Activated CD4-positive, alpha-beta memory T cell treated with anti-CD3 and anti-CD28 coated beads for 36 hours (primary cell): Measurements from ENCODE around the gene CYP2A7. TPM values are rescaled to one million over a fixed set of nuclear protein-coding genes. Genes with fewer than 3 reads are reported as not detected.
A peak's percentile ranks its signal among the peaks of the same experiment; 100 is the strongest.
"Not testable (repeated sequence)": the region's sequence is repeated elsewhere in the genome, so short reads cannot be mapped to it uniquely, and the experiment has no call there.

Experiments
- CTCF ChIA-PET: fragments of 350-600 bp; sonication (Branson Sonifier 250); formaldehyde crosslinking; loops from one replicate; lab custom pipeline; 2021; ENCODE audit warnings: antibody characterized with exemption, inconsistent platforms; lab: Charles Lee
- POLR2A ChIA-PET: fragments of 350-600 bp; sonication (Branson Sonifier 250); formaldehyde crosslinking; loops from one replicate; lab custom pipeline; 2021; ENCODE audit warnings: antibody characterized with exemption; lab: Charles Lee
- DNase-seq: peaks from one replicate; pipeline ENCODE4 v3.0.0-alpha.2; 2020
- H3K27ac Mint-ChIP-seq: one replicate; pipeline ENCODE4 v1.8.0; 2021; ENCODE audit warnings: mixed read lengths
- H3K27me3 Mint-ChIP-seq: one replicate; pipeline ENCODE4 v1.8.0; 2021; ENCODE audit warnings: mixed read lengths
- H3K36me3 Mint-ChIP-seq: one replicate; pipeline ENCODE4 v1.8.0; 2021; ENCODE audit warnings: mixed read lengths
- H3K4me1 Mint-ChIP-seq: one replicate; pipeline ENCODE4 v1.8.0; 2021; ENCODE audit warnings: low read depth, mixed read lengths
- H3K4me3 Mint-ChIP-seq: one replicate; pipeline ENCODE4 v1.8.0; 2021; ENCODE audit warnings: mild to moderate bottlenecking, mixed read lengths
- H3K9me3 Mint-ChIP-seq: one replicate; pipeline ENCODE4 v1.8.0; 2021; ENCODE audit warnings: mixed read lengths
- intact Hi-C: fragments of 100-400 bp; cut with micrococcal nuclease; formaldehyde crosslinking; loops from one replicate; pipeline ENCODE4 v1.15.1; 2023
- total RNA-seq, 2 experiments: library from RNA; stranded (reverse); gene quantifications; one replicate each; pipeline ENCODE4 v1.2.3, GENCODE V29; 2021

Gene CYP2A7
- total RNA-seq, 2 experiments from 2014 or later, result not detected

DNA sequence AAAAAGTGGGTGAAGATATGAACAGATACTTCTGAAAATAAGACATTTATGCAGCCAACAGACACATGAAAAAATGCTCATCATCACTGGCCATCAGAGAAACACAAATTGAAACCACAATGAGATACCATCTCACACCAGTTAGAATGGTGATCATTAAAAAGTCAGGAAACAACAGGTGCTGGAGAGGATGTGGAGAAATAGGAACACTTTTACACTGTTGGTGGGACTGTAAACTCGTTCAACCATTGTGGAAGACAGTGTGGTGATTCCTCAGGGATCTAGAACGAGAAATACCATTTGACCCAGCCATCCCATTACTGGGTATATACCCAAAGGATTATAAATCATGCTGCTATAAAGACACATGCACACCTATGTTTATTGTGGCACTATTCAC lies 36.3 kb upstream of the CYP2A7 start:
- CTCF ChIA-PET, POLR2A ChIA-PET, H3K27ac Mint-ChIP-seq, DNase-seq, H3K27me3 Mint-ChIP-seq, H3K36me3 Mint-ChIP-seq, intact Hi-C loops, H3K4me1 Mint-ChIP-seq, H3K4me3 Mint-ChIP-seq: not testable (repeated sequence)
- peaks cover 46% of the 10 kb centered on the region for H3K9me3 Mint-ChIP-seq

DNA sequence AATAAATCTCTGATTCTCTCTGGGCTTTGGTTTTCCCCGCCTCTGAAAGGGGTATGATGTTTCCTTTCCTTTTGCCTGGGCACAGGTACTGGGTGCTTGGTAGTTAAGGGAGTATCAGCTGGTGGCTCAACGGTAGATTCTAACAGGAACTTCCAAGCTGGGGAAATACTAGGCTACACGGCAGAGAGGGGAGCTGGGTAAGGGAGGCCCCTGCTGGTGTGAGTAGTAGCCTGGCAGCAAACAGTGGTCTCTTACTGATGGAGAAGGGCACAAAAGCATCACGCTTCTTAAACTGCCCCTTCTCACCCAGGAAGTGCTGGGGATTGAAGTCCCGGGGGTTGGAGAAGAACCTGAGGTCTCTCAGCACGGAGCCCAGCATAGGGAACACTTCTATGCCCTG lies 26.9 kb upstream of the CYP2A7 start:
- Mint-ChIP-seq H3K27me3 (peaks cover 4% of the 10 kb centered on the region), H3K4me3 (peak overlapping the region; percentile 65), H3K27ac (no peak overlapping the region), H3K36me3 (peaks cover 2% of the 10 kb centered on the region), H3K4me1 (peaks cover 9% of the 10 kb centered on the region), H3K9me3 (peaks cover 8% of the 10 kb centered on the region)
- POLR2A ChIA-PET, result no interaction called here
- CTCF ChIA-PET, result interaction anchor here (1.1 to 2.3 kb wide), 2 partner anchors 33 to 246 kb away, joined by 3 to 17 read pairs; no protein-coding TSS in a partner anchor
- intact Hi-C loops, result loop anchor here (1.0 to 2.0 kb wide), 2 partner anchors 34 to 246 kb away; no protein-coding TSS in a partner anchor
- peak; percentile 63 for DNase-seq

- Mint-ChIP-seq H3K4me1 (peaks cover 9% of the 10 kb centered on the region), H3K27me3 (peaks cover 4% of the 10 kb centered on the region), H3K27ac (no peak overlapping the region), H3K4me3 (peak overlapping the region; percentile 65), H3K9me3 (no peaks in the 10 kb centered on the region), H3K36me3 (no peaks in the 10 kb centered on the region)
- intact Hi-C loops, result loop anchor here (2.0 kb wide), 1 partner anchor 245 kb away; no protein-coding TSS in a partner anchor
- ChIA-PET POLR2A (no interaction called here), CTCF (interaction anchor here (1.1 to 2.3 kb wide), 2 partner anchors 32 to 245 kb away, joined by 3 to 17 read pairs; no protein-coding TSS in a partner anchor)
- peak; percentile 79 for DNase-seq
These were observed 26.1 kb upstream of the CYP2A7 start for GRCh38 chr19:40907968-40908735.

DNA sequence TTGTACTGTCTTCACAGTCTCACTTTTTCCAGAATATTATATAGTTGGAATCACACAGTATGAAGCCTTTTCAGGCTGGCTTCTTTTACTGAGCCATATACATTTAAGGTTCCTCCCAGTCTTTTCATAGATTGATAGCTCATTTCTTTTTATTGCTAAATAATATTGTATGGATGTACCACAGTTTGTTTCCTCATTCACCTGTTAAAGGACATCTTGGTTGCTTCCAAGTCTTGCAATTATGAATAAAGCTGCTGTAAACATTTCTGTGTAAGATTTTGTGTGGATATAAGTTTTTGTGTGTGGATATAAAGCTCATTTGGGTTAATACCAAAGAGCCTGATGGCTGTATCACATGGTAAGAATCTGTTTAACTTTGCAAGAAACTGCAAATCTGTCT lies 24.5 kb upstream of the CYP2A7 start:
- H3K27ac Mint-ChIP-seq, result no peak overlapping the region
- intact Hi-C loops, result no loop called here
- POLR2A ChIA-PET, result no interaction called here
- CTCF ChIA-PET, result no interaction called here
- H3K4me1 Mint-ChIP-seq, result peaks cover 9% of the 10 kb centered on the region
- no peak for DNase-seq
- peaks cover 4% of the 10 kb centered on the region for H3K27me3 Mint-ChIP-seq
- no peaks in the 10 kb centered on the region for H3K9me3 Mint-ChIP-seq
- no peaks in the 10 kb centered on the region for H3K36me3 Mint-ChIP-seq
- H3K4me3 Mint-ChIP-seq, result no peak overlapping the region

DNA sequence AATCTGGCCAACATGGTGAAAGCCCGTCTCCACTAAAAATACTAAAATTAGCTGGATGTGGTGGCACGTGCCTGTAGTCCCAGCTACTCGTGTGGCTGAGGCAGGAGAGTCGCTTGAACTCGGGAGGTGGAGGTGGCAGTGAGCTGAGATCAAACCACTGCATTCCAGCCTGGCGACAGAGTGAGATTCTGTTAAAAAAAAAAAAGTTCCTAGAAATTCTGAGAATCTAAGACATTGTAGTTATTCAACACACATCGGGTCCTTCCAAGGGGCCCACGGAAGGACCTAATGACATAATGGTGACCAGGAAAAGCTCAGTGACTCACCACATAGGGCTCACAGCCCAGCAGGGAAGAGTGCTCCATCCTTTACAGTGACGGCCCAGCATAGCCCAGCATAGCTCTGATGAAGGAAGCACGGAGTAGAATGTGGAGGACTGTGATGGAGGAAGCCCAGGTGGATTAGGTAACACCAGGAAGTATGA lies 22.7 kb upstream of the CYP2A7 start:
- CTCF ChIA-PET, result interaction anchor here (0.7 to 0.8 kb wide), 2 partner anchors 270 to 379 kb away, joined by 3 to 4 read pairs; no protein-coding TSS in a partner anchor
- intact Hi-C loops, H3K27me3 Mint-ChIP-seq, POLR2A ChIA-PET, H3K27ac Mint-ChIP-seq, H3K4me3 Mint-ChIP-seq, H3K9me3 Mint-ChIP-seq, DNase-seq, H3K36me3 Mint-ChIP-seq: not testable (repeated sequence)
- peaks cover 19% of the 10 kb centered on the region for H3K4me1 Mint-ChIP-seq

DNA sequence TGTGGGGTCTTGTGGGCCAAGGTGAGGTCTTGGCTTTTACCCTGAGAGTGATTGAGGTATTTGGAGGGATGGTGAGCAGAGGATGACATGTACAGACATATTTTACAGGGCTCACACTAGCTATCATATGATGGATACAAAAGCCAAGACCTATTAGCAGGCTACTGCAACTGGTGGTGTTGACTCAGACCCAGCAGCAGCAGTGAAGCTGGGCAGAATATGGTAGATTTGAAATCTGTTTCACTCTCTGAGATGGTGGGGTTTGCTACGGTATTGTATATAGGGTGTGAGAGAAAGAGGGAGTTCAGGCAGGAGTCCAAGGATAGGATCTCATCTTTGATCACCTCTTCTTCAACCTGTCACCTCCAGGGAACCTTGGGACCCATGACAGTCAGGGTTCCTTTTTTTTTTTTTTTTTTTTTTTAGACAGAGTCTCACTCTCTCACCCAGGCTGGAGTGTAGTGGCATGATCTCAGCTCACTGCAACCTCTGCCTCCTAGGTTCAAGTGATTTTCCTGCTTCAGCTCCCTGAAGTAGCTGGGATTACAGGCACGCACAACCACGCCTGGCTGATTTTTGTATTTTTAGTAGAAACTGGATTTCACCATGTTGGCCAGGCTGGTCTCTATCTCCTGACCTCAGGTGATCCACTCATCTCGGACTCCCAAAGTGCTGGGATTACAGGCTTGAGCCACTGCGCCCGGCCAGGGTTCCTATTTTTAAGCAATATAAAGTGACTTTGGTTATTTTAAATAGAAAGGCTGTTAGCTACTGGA lies 20.1 kb upstream of the CYP2A7 start:
- H3K36me3 Mint-ChIP-seq, POLR2A ChIA-PET, intact Hi-C loops, H3K4me3 Mint-ChIP-seq, H3K27ac Mint-ChIP-seq, DNase-seq, H3K9me3 Mint-ChIP-seq, H3K27me3 Mint-ChIP-seq: not testable (repeated sequence)
- CTCF ChIA-PET, result interaction anchor here (1.2 kb wide), 1 partner anchor 267 kb away, joined by 3 read pairs; no protein-coding TSS in a partner anchor
- peaks cover 16% of the 10 kb centered on the region for H3K4me1 Mint-ChIP-seq

DNA sequence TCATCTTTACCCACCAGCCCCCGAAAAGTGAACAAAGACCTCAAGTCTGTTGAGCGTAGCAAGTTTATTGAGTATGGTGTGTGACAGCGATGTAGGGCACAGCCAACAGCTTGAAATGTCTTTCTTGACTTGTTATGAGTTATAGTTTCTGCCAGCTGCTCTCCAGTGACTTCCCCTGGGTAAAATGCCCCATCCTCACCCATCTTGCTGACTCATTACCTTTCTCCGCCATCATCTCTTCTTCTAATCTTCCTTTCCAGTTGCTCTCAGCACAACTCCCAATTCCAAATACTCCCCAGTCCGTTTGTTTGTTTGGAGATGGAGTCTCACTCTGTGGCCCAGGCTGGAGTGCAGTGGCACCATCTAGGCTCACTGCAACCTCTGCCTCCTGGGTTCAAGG lies 18.5 kb upstream of the CYP2A7 start:
- POLR2A ChIA-PET, H3K9me3 Mint-ChIP-seq, H3K4me3 Mint-ChIP-seq, H3K36me3 Mint-ChIP-seq, intact Hi-C loops, DNase-seq, H3K27me3 Mint-ChIP-seq: not testable (repeated sequence)
- Mint-ChIP-seq H3K4me1 (peaks cover 16% of the 10 kb centered on the region), H3K27ac (peak overlapping the region; percentile 26)
- CTCF ChIA-PET, result interaction anchor here (1.7 kb wide), 1 partner anchor 74 kb away, joined by 4 read pairs; no protein-coding TSS in a partner anchor

- H3K27me3 Mint-ChIP-seq, H3K4me3 Mint-ChIP-seq, H3K9me3 Mint-ChIP-seq, intact Hi-C loops, H3K27ac Mint-ChIP-seq, H3K36me3 Mint-ChIP-seq, POLR2A ChIA-PET: not testable (repeated sequence)
- DNase-seq, result peak; percentile 53
- CTCF ChIA-PET, result interaction anchor here (1.7 kb wide), 1 partner anchor 75 kb away, joined by 4 read pairs; no protein-coding TSS in a partner anchor
- peaks cover 16% of the 10 kb centered on the region for H3K4me1 Mint-ChIP-seq
These were observed 17.9 kb upstream of the CYP2A7 start for GRCh38 chr19:40899964-40900363.

- CTCF ChIA-PET, H3K9me3 Mint-ChIP-seq, H3K36me3 Mint-ChIP-seq, DNase-seq, H3K27me3 Mint-ChIP-seq, H3K27ac Mint-ChIP-seq, H3K4me3 Mint-ChIP-seq, POLR2A ChIA-PET, intact Hi-C loops: not testable (repeated sequence)
- peaks cover 16% of the 10 kb centered on the region for H3K4me1 Mint-ChIP-seq
These were observed 15.1 kb upstream of the CYP2A7 start for GRCh38 chr19:40896843-40897789.

DNA sequence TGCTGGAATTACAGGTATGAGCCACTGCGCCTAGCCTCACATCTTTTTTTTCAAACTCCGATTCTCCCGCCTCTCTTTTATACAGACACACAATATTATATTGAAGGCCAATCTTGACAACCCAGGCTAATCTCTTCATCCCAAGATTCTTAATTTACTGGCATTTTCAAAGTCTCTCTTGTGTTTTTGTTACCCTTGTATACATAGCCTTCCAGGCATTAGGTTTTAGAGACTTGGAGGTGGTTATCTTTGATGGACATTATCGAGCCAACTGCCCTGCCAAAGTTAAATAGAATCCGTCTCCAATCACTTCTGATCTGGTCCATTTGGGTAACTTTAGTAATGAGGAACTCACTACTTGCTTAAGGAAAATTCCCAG lies 14.4 kb upstream of the CYP2A7 start:
- H3K27me3 Mint-ChIP-seq, result peaks cover 9% of the 10 kb centered on the region
- intact Hi-C loops, result no loop called here
- H3K36me3 Mint-ChIP-seq, result no peaks in the 10 kb centered on the region
- no peak overlapping the region for H3K4me3 Mint-ChIP-seq
- ChIA-PET CTCF (no interaction called here), POLR2A (no interaction called here)
- H3K4me1 Mint-ChIP-seq, result peaks cover 16% of the 10 kb centered on the region
- no peaks in the 10 kb centered on the region for H3K9me3 Mint-ChIP-seq
- H3K27ac Mint-ChIP-seq, result no peak overlapping the region
- no peak for DNase-seq

- Mint-ChIP-seq H3K9me3 (no peaks in the 10 kb centered on the region), H3K27me3 (peaks cover 9% of the 10 kb centered on the region), H3K4me1 (peaks cover 5% of the 10 kb centered on the region), H3K27ac (no peak overlapping the region), H3K4me3 (no peak overlapping the region), H3K36me3 (no peaks in the 10 kb centered on the region)
- ChIA-PET CTCF (no interaction called here), POLR2A (no interaction called here)
- intact Hi-C loops, result no loop called here
- DNase-seq, result no peak
These were observed 11.1 kb upstream of the CYP2A7 start for GRCh38 chr19:40893112-40893511.
